ENCODE measurements around the gene C20orf141. TPM values are rescaled to one million over a fixed set of nuclear protein-coding genes. Genes with fewer than 3 reads are reported as not detected.
"Not testable (repeated sequence)": the region's sequence is repeated elsewhere in the genome, so short reads cannot be mapped to it uniquely, and the experiment has no call there.

The C20orf141 gene
- total and polyA plus RNA-seq, 2 experiments from 2014 or later = not detected

GRCh38 chr20:2807019-2807418 lies 7.8 kb upstream of the C20orf141 start:
- H3K9me3 ChIP-seq (ENCODE audit: low read depth) = no peaks in the 10 kb centered on the region
- H3K36me3 ChIP-seq = no peaks in the 10 kb centered on the region
- no peaks in the 10 kb centered on the region for H3K4me1 ChIP-seq (ENCODE audit: low read depth)
- no peak overlapping the region for H3K27ac ChIP-seq
- TF ChIP-seq CTCF (IDR thresholded peaks at IDR 0.05; ENCODE audit: low read depth, low read length) = no peak
- H3K27me3 ChIP-seq = peaks cover 76% of the 10 kb centered on the region
- DNase-seq (ENCODE audit: low read depth in 1 of 2, low spot score in 1 of 2) = no peak
- no peak overlapping the region for H3K4me3 ChIP-seq

- peaks cover 67% of the 10 kb centered on the region for H3K27me3 ChIP-seq
- H3K4me1 ChIP-seq (ENCODE audit: low read depth); H3K9me3 ChIP-seq (ENCODE audit: low read depth); H3K36me3 ChIP-seq; H3K27ac ChIP-seq; DNase-seq (ENCODE audit: low read depth in 1 of 2, low spot score in 1 of 2); H3K4me3 ChIP-seq: not testable (repeated sequence)
Observed at GRCh38 chr20:2807929-2808328, 6.9 kb upstream of the C20orf141 start.

- H3K4me1 ChIP-seq (ENCODE audit: low read depth) = no peaks in the 10 kb centered on the region
- H3K27me3 ChIP-seq = peaks cover 49% of the 10 kb centered on the region
- DNase-seq (ENCODE audit: low read depth in 1 of 2, low spot score in 1 of 2) = no peak
- H3K27ac ChIP-seq = no peak overlapping the region
- H3K36me3 ChIP-seq = no peaks in the 10 kb centered on the region
- no peak for TF ChIP-seq CTCF (IDR thresholded peaks at IDR 0.05; ENCODE audit: low read depth, low read length)
- H3K9me3 ChIP-seq (ENCODE audit: low read depth) = no peaks in the 10 kb centered on the region
- H3K4me3 ChIP-seq = no peak overlapping the region
Observed at GRCh38 chr20:2809690-2810089, 5.1 kb upstream of the C20orf141 start.

- no peak for TF ChIP-seq CTCF (IDR thresholded peaks at IDR 0.05; ENCODE audit: low read depth, low read length)
- Histone ChIP-seq H3K27me3 (peaks cover 24% of the 10 kb centered on the region), H3K4me3 (no peak overlapping the region), H3K4me1 (ENCODE audit: low read depth) (no peaks in the 10 kb centered on the region), H3K36me3 (no peaks in the 10 kb centered on the region), H3K27ac (no peak overlapping the region), H3K9me3 (ENCODE audit: low read depth) (no peaks in the 10 kb centered on the region)
- DNase-seq (ENCODE audit: low read depth in 1 of 2, low spot score in 1 of 2) = no peak
Observed at GRCh38 chr20:2812189-2812588, 2.6 kb upstream of the C20orf141 start.

- TF ChIP-seq CTCF (IDR thresholded peaks at IDR 0.05; ENCODE audit: low read depth, low read length) = no peak
Observed at GRCh38 chr20:2814076-2814475, 711 bp upstream of the C20orf141 start.

GRCh38 chr20:2815242-2815900 lies 584 bp downstream of the C20orf141 start:
- Histone ChIP-seq H3K36me3 (no peaks in the 10 kb centered on the region), H3K4me1 (ENCODE audit: low read depth) (no peaks in the 10 kb centered on the region), H3K27ac (no peak overlapping the region), H3K9me3 (ENCODE audit: low read depth) (no peaks in the 10 kb centered on the region), H3K4me3 (no peak overlapping the region), H3K27me3 (peaks cover 3% of the 10 kb centered on the region)
- no peak for TF ChIP-seq CTCF (IDR thresholded peaks at IDR 0.05; ENCODE audit: low read depth, low read length)
- DNase-seq (ENCODE audit: low read depth in 1 of 2, low spot score in 1 of 2) = no peak

More at GRCh38 chr20:2814076-2814475, 711 bp upstream of the C20orf141 start:
- Histone ChIP-seq H3K27me3 (peaks cover 6% of the 10 kb centered on the region), H3K4me1 (ENCODE audit: low read depth) (no peaks in the 10 kb centered on the region), H3K36me3 (no peaks in the 10 kb centered on the region), H3K4me3 (no peak overlapping the region), H3K27ac (no peak overlapping the region), H3K9me3 (ENCODE audit: low read depth) (no peaks in the 10 kb centered on the region)
- DNase-seq (ENCODE audit: low read depth in 1 of 2, low spot score in 1 of 2) = no peak
